MCF 10A (cell line): ENCODE results near the gene CACNA1H. TPM values are rescaled to one million over a fixed set of nuclear protein-coding genes. Genes with fewer than 3 reads are reported as not detected.

ENCODE experiments used
- BruUV-seq: library from RNA; stranded (reverse); fragments of 400-500 nt; replicated peaks from 2 replicates; lab custom pipeline; 2021; lab: Mats Ljungman, UMichigan
- CTCF ChIA-PET: fragments of 300-600 bp; sonication (Branson Sonifier 250); formaldehyde crosslinking; extraction: SDS; loops from one replicate; lab custom pipeline; 2021; ENCODE audit warnings: antibody characterized with exemption, inconsistent platforms; lab: Yijun Ruan, JAX
- POLR2A ChIA-PET: fragments of 300-600, 350-650 bp; sonication (Branson Sonifier 250); formaldehyde crosslinking; extraction: SDS; loops from one replicate; lab custom pipeline; 2020; ENCODE audit warnings: antibody characterized with exemption, inconsistent platforms; lab: Yijun Ruan, JAX
- DNase-seq: peaks from one replicate; pipeline ENCODE4 v3.0.0-alpha.2; 2018; ENCODE audit not compliant: unreplicated experiment
- H3K27ac Mint-ChIP-seq: one replicate; pipeline ENCODE4 v1.8.0; 2022; ENCODE audit warnings: mild to moderate bottlenecking, low read depth, mixed read lengths; ENCODE audit not compliant: unreplicated experiment
- H3K27me3 Mint-ChIP-seq: one replicate; pipeline ENCODE4 v1.8.0; 2022; ENCODE audit warnings: mixed read lengths; ENCODE audit not compliant: insufficient read depth, unreplicated experiment
- H3K36me3 Mint-ChIP-seq: one replicate; pipeline ENCODE4 v1.8.0; 2022; ENCODE audit warnings: mild to moderate bottlenecking, moderate library complexity, mixed read lengths; ENCODE audit not compliant: insufficient read depth, unreplicated experiment
- H3K4me1 Mint-ChIP-seq: one replicate; pipeline ENCODE4 v1.8.0; 2022; ENCODE audit warnings: mixed read lengths; ENCODE audit not compliant: insufficient read depth, unreplicated experiment
- H3K4me3 Mint-ChIP-seq: one replicate; pipeline ENCODE4 v1.8.0; 2022; ENCODE audit warnings: mild to moderate bottlenecking, moderate library complexity, mixed read lengths; ENCODE audit not compliant: unreplicated experiment
- H3K9me3 Mint-ChIP-seq: one replicate; pipeline ENCODE4 v1.8.0; 2022; ENCODE audit warnings: mixed read lengths; ENCODE audit not compliant: unreplicated experiment
- CTCF ChIP-seq: fragments of 200-600 bp; IDR thresholded peaks from one replicate; pipeline ENCODE4 v1.8.0; 2022; ENCODE audit warnings: antibody characterized with exemption, mild to moderate bottlenecking; ENCODE audit not compliant: unreplicated experiment
- intact Hi-C: fragments of 100-400 bp; cut with micrococcal nuclease; formaldehyde crosslinking; loops from 2 replicates; pipeline ENCODE4 v1.14.1; 2022
- total RNA-seq: library from RNA; stranded (reverse); gene quantifications from 2 replicates; pipeline ENCODE4 v1.2.3, GENCODE V29; 2022

Gene CACNA1H
- total RNA-seq, 1 experiment from 2014 or later, result not detected

GRCh38 chr16:1160773-1161348, 8.0 kb downstream of the CACNA1H start:
- H3K36me3 Mint-ChIP-seq, result no peaks in the 10 kb centered on the region
- H3K27me3 Mint-ChIP-seq, result peaks cover 37% of the 10 kb centered on the region
- no peak overlapping the region for H3K27ac Mint-ChIP-seq
- intact Hi-C loops, result no loop called here
- ChIA-PET CTCF (interaction anchor here (0.6 kb wide), 1 partner anchor 253 kb away, joined by 3 read pairs; no protein-coding TSS in a partner anchor), POLR2A (interaction anchor here (0.7 kb wide), 1 partner anchor 260 kb away, joined by 3 read pairs; no protein-coding TSS in a partner anchor)
- H3K4me3 Mint-ChIP-seq, result no peak overlapping the region
- no peak for DNase-seq
- no TSS peak for BruUV-seq
- no peaks in the 10 kb centered on the region for H3K4me1 Mint-ChIP-seq
- H3K9me3 Mint-ChIP-seq, result no peaks in the 10 kb centered on the region
- no peak for TF ChIP-seq CTCF

- H3K27ac Mint-ChIP-seq, result no peak overlapping the region
- no peaks in the 10 kb centered on the region for H3K4me1 Mint-ChIP-seq
- H3K4me3 Mint-ChIP-seq, result no peak overlapping the region
- no peak for TF ChIP-seq CTCF
- POLR2A ChIA-PET, result no interaction called here
- H3K9me3 Mint-ChIP-seq, result no peaks in the 10 kb centered on the region
- no peaks in the 10 kb centered on the region for H3K36me3 Mint-ChIP-seq
- intact Hi-C loops, result no loop called here
- BruUV-seq, result no TSS peak
- DNase-seq, result no peak
- peaks cover 43% of the 10 kb centered on the region for H3K27me3 Mint-ChIP-seq
- CTCF ChIA-PET, result no interaction called here
Measured at GRCh38 chr16:1162701-1163566, 10.0 kb downstream of the CACNA1H start.

GRCh38 chr16:1163567-1164055, 10.7 kb downstream of the CACNA1H start:
- TF ChIP-seq CTCF, result no peak
- DNase-seq, result peak; percentile 7
- no peak overlapping the region for H3K27ac Mint-ChIP-seq
- H3K36me3 Mint-ChIP-seq, result no peaks in the 10 kb centered on the region
- BruUV-seq, result no TSS peak
- no peak overlapping the region for H3K4me3 Mint-ChIP-seq
- peaks cover 43% of the 10 kb centered on the region for H3K27me3 Mint-ChIP-seq
- ChIA-PET POLR2A (no interaction called here), CTCF (no interaction called here)
- H3K9me3 Mint-ChIP-seq, result no peaks in the 10 kb centered on the region
- H3K4me1 Mint-ChIP-seq, result no peaks in the 10 kb centered on the region
- intact Hi-C loops, result no loop called here

DNA sequence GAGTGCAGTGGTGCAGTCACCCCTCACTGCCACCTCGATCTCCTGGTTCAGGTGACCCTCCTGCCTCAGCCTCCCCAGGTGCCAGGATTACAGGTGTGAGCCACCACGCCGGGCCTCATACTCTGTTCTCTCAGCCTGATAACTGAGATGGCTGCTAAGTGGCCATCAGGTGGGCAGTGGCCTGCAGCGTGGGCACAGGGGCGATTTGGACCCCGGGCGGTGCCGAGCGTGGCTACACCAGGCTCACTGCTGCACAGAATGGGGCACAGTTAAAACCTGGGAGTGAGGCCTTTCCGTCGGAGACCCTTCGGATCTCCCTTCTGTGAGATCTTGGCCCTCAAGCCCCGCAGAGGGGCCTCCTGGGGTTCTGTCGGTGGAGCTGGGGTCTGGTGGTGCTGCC, 11.5 kb downstream of the CACNA1H start:
- no peaks in the 10 kb centered on the region for H3K9me3 Mint-ChIP-seq
- no peaks in the 10 kb centered on the region for H3K4me1 Mint-ChIP-seq
- CTCF ChIA-PET, result no interaction called here

More for the DNA sequence above, 11.5 kb downstream of the CACNA1H start:
- POLR2A ChIA-PET, result no interaction called here
- no peak overlapping the region for H3K27ac Mint-ChIP-seq
- no peaks in the 10 kb centered on the region for H3K36me3 Mint-ChIP-seq
- intact Hi-C loops, result no loop called here
- no peak overlapping the region for H3K4me3 Mint-ChIP-seq
- no peak for TF ChIP-seq CTCF
- BruUV-seq, result no TSS peak
- peaks cover 37% of the 10 kb centered on the region for H3K27me3 Mint-ChIP-seq
- DNase-seq, result no peak
